ENCODE data around the gene KBTBD12. TPM values are rescaled to one million over a fixed set of nuclear protein-coding genes. Genes with fewer than 3 reads are reported as not detected.

KBTBD12 gene
- total and polyA plus RNA-seq, 2 experiments from 2014 or later, result 0.02 to 0.66 TPM

DNA sequence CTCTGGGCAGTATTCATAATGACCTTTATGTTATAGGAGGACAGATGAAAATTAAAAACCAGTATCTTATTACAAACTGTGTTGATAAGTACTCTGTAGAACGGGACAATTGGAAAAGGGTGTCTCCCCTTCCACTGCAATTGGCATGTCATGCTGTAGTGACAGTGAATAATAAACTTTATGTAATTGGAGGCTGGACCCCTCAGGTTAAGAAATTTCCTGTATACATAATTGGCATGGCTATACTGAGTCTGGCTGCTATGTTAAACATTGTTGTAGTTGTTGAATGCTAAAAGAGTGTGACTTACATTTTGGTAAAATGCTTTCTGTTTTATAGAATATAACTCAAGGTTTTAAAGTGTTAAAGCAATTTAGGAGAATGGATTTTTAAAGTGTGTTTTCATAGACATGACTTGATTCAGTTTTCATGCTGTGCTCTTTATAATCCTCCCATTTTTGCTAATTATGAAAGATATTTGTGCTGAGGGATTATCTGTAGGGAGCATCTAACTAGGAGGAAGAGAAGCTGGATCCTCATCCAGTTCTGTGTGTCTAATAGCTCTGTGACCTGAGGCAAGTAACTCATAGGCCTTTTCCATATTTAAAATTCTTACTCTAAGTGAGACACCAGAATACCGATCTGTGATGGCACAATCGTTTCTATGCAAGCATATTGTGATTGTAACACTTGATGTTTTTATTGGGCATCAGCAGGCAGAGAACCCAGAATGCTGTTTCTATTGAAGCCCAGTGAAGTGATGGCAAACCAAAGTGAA is 13.0 kb downstream of the KBTBD12 start:
- peaks cover 15% of the 10 kb centered on the region for H3K27me3 ChIP-seq
- H3K4me3 ChIP-seq, result no peak overlapping the region
- no peak for DNase-seq (ENCODE audit: low read depth in 1 of 2, low spot score in 1 of 2)
- H3K9me3 ChIP-seq (ENCODE audit: low read depth), result no peaks in the 10 kb centered on the region
- no peak overlapping the region for H3K27ac ChIP-seq
- no peaks in the 10 kb centered on the region for H3K36me3 ChIP-seq
- TF ChIP-seq, protein P1, sequence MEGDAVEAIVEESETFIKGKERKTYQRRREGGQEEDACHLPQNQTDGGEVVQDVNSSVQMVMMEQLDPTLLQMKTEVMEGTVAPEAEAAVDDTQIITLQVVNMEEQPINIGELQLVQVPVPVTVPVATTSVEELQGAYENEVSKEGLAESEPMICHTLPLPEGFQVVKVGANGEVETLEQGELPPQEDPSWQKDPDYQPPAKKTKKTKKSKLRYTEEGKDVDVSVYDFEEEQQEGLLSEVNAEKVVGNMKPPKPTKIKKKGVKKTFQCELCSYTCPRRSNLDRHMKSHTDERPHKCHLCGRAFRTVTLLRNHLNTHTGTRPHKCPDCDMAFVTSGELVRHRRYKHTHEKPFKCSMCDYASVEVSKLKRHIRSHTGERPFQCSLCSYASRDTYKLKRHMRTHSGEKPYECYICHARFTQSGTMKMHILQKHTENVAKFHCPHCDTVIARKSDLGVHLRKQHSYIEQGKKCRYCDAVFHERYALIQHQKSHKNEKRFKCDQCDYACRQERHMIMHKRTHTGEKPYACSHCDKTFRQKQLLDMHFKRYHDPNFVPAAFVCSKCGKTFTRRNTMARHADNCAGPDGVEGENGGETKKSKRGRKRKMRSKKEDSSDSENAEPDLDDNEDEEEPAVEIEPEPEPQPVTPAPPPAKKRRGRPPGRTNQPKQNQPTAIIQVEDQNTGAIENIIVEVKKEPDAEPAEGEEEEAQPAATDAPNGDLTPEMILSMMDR (IDR thresholded peaks at IDR 0.05; ENCODE audit: low read depth, low read length), result no peak
- H3K4me1 ChIP-seq (ENCODE audit: low read depth), result no peaks in the 10 kb centered on the region

DNA sequence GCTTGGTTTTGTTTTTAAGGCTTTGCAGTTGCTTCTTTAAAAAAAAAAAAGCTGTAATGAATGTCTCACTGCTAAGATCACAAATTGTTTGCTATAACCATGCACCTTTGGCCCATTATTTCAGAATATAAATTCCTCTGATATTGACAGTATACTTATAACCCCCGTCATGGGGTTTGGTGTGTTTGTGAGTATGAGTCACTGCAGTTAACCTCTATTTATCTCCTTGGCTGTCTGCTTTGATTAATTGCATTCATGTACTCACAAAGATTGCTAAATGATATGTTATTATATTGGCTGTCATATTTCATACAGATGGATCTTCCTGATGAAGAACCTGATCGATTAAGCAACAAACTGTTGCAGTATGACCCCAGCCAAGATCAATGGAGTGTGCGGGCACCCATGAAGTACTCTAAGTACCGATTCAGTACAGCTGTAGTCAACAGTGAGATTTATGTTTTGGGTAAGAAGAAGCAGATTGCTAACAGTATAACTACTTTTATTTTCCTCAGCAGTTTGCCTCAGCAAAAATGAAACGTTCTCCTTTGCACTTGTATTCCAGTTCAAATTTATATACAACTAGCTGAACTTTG is 14.9 kb downstream of the KBTBD12 start:
- no peak for DNase-seq (ENCODE audit: low read depth in 1 of 2, low spot score in 1 of 2)
- peaks cover 8% of the 10 kb centered on the region for H3K27me3 ChIP-seq
- TF ChIP-seq, protein P1 (IDR thresholded peaks at IDR 0.05; ENCODE audit: low read depth, low read length), result no peak

DNA sequence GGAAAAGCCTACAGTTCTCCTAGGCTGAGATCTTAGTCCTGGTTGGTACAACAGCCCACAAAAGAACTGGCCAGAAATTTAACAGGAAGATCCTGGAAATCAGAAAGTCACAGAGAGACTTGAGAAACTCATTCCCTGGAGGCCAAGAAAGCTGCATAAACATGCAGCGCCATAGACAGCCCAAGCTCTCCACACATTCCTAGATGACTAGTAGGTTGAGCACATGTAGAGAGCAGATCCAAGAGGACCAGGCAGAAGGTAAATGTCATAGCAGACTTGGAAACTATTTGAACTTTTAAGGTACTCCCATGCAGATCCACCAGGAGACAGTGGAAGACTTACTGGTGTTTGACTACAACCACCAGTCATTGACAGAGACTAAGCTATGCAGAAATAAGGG is 18.4 kb downstream of the KBTBD12 start:
- TF ChIP-seq, protein P1 (IDR thresholded peaks at IDR 0.05; ENCODE audit: low read depth, low read length), result no peak
- DNase-seq (ENCODE audit: low read depth in 1 of 2, low spot score in 1 of 2), result no peak
- Histone ChIP-seq H3K4me3 (no peak overlapping the region), H3K9me3 (ENCODE audit: low read depth) (no peaks in the 10 kb centered on the region), H3K27ac (no peak overlapping the region), H3K27me3 (no peaks in the 10 kb centered on the region), H3K36me3 (no peaks in the 10 kb centered on the region), H3K4me1 (ENCODE audit: low read depth) (no peaks in the 10 kb centered on the region)

More for the DNA sequence above, 14.9 kb downstream of the KBTBD12 start:
- Histone ChIP-seq H3K4me1 (ENCODE audit: low read depth) (no peaks in the 10 kb centered on the region), H3K9me3 (ENCODE audit: low read depth) (no peaks in the 10 kb centered on the region), H3K36me3 (no peaks in the 10 kb centered on the region), H3K4me3 (no peak overlapping the region), H3K27ac (no peak overlapping the region)

DNA sequence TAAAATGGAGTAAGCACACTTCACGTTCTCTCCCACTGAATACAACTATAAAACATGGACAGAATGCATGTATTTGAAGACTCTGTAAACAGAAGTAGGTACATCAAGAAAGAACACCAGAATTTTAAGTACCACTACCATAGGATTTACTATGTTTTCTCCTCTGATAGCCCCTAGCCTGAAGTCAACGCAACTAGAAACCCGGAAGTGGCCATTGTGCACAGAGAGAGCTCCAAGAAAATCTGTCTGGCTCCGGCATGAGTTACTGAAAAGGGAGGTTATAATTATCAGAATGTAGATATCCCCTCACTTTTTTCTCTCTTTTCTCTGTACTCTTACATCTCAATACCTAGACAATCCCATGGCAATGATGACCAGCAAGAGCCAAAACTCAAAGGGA is 23.8 kb downstream of the KBTBD12 start:
- no peak for DNase-seq (ENCODE audit: low read depth in 1 of 2, low spot score in 1 of 2)
- H3K4me1 ChIP-seq (ENCODE audit: low read depth), result no peaks in the 10 kb centered on the region
- H3K27ac ChIP-seq, result no peak overlapping the region
- TF ChIP-seq, protein P1 (IDR thresholded peaks at IDR 0.05; ENCODE audit: low read depth, low read length), result no peak
- no peak overlapping the region for H3K4me3 ChIP-seq
- peaks cover 4% of the 10 kb centered on the region for H3K27me3 ChIP-seq
- H3K36me3 ChIP-seq, result no peaks in the 10 kb centered on the region
- H3K9me3 ChIP-seq (ENCODE audit: low read depth), result no peaks in the 10 kb centered on the region

DNA sequence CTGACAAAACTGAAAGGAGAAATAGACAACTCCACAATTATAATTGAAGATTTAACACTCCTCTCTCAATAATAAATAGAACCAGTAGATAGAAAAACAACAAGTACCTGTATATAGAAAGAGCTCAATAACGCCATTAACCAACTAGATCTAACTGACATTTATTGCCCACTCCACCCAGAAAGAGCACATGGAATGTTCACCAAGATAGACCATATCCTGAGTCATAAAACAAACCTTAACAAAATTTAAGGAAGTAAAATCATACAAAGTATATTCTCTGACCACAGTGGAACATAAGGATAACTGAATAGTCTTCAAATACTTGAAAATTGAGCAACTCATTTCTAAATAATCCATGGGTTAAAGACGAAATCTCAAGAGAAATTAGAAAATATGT is 25.1 kb downstream of the KBTBD12 start:
- Histone ChIP-seq H3K27ac (no peak overlapping the region), H3K27me3 (peaks cover 4% of the 10 kb centered on the region), H3K36me3 (no peaks in the 10 kb centered on the region), H3K9me3 (ENCODE audit: low read depth) (no peaks in the 10 kb centered on the region), H3K4me1 (ENCODE audit: low read depth) (no peaks in the 10 kb centered on the region), H3K4me3 (no peak overlapping the region)
- DNase-seq (ENCODE audit: low read depth in 1 of 2, low spot score in 1 of 2), result no peak
- TF ChIP-seq, protein P1 (IDR thresholded peaks at IDR 0.05; ENCODE audit: low read depth, low read length), result no peak

Data from cardiac muscle cell (in vitro differentiated cells and primary cell).